GM12891 (cell line): ENCODE measurements around the gene AHNAK2.

Experiments used
- DNase-seq: peaks from one replicate; pipeline ENCODE4 v3.0.0; 2011; ENCODE audit warnings: low spot score; ENCODE audit not compliant: insufficient read length
- FAIRE-seq: peaks from 2 replicates; lab custom pipeline; 2011; peaks lifted over from hg19 to GRCh38; lab: Jason Lieb, UNC
- PAX5 ChIP-seq: IDR thresholded peaks from 2 replicates; pipeline ENCODE4 v1.6.1; 2011; ENCODE audit warnings: low read length, moderate library complexity, mild to moderate bottlenecking; ENCODE audit not compliant: insufficient read depth, severe bottlenecking
- POLR2A ChIP-seq: IDR thresholded peaks from 2 replicates; pipeline ENCODE4 v1.6.1; 2011; ENCODE audit warnings: low read depth, low read length, control low read depth
- POLR2AphosphoS5 ChIP-seq: IDR thresholded peaks from 2 replicates; pipeline ENCODE4 v1.6.1; 2011; ENCODE audit warnings: low read depth, low read length, control low read depth
- POU2F2 ChIP-seq: IDR thresholded peaks from 2 replicates; pipeline ENCODE4 v1.6.1; 2011; ENCODE audit warnings: low read depth, mild to moderate bottlenecking, control low read depth, low read length, moderate library complexity
- SPI1 ChIP-seq: IDR thresholded peaks from 2 replicates; pipeline ENCODE4 v1.6.1; 2011; ENCODE audit warnings: low read depth, low read length, control low read depth
- TAF1 ChIP-seq: IDR thresholded peaks from 2 replicates; pipeline ENCODE4 v1.6.1; 2011; ENCODE audit warnings: low read depth, low read length, control low read depth

AHNAK2 gene

GRCh38 chr14:105005329-105005928 is 27.3 kb upstream of the AHNAK2 start:
- FAIRE-seq = no peak
- TF ChIP-seq SPI1 (no peak), POLR2A (no peak), POU2F2 (no peak), TAF1 (no peak), PAX5 (no peak), POLR2AphosphoS5 (no peak)
- no peak for DNase-seq

DNA sequence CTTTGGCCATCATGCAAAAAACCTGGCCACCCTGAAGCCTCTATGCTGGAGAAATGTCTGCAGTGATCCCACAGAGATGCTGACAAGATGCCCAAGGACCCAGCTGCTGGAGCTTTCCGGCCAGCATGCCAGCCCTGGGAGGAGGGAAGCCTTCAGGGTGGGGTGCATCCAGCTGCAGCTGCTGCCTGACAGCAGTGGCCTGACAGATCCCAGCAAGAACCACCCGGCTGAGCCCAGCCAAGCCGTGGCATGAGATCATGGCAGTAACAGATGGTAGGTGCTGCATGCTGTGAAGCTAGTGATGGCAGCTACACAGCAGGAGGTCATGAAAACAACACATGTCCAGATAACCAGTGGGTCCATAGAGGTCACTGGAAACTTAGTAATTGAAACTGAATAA is 21.2 kb upstream of the AHNAK2 start:
- FAIRE-seq (no peak), DNase-seq (no peak)
- TF ChIP-seq POLR2A (no peak), PAX5 (no peak), POLR2AphosphoS5 (no peak), POU2F2 (no peak), SPI1 (no peak), TAF1 (no peak)

DNA sequence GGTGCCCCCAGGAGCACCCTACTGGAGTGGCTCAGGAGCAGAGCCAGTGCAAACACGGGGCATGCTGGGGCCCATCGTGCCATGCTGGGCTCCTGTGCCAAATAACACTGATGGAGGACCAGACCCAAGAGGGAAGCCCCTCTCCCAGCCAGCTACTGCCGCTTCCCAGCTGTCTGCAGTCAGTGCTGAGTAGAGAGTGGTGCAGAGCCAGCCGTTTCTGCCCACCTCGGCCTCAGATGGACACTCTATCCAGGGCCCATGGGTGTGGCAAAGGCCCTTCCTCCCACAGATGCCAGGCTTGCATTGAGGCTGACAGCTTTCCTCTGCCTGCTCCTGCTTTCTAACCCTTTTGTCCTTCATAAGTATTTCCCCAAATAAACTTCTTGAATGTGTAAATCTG is 20.6 kb upstream of the AHNAK2 start:
- FAIRE-seq (no peak), DNase-seq (no peak)
- TF ChIP-seq POLR2AphosphoS5 (no peak), POLR2A (no peak), PAX5 (no peak), SPI1 (no peak), TAF1 (no peak), POU2F2 (no peak)

DNA sequence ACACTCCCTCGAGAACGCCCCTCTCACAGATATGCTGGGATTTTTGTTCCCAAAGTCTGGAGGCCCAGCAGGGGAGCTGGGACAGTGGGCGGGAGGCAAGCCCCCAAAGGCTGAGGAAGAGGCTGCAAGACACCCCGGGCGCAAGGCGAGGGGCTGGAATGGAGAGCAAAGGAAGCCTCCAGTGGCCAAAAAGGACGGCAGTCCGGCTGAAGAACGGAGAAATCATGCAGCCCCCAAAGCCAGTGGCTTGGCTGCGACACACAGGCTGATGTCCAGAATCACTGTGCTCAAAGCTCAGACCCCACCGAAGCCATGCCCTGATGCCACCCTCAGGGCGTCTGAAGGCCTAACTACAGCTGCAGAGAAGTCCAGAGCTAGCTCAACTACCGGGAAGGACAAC is 18.3 kb upstream of the AHNAK2 start:
- TF ChIP-seq POU2F2 = no peak
- TF ChIP-seq PAX5 = no peak
- no peak for DNase-seq
- no peak for FAIRE-seq

DNA sequence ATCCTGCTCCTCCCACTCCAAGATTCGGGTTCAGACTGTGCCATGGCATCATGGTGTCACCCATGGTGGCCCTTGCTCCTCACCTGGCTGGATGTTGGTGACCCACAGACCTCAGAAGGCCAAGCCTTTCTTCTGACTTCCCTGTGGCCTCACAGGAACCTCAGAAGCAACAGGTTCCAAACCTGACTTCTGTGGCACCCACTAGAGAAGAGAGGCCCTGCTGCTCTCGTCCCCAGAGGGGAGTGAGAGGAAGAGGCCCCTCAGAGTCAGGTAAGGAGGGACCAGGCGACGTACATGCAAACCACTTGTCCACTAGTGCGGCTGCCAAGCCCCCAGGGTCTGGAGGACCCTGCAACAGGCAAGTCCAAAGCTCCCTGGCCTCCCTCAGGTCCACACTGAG is 17.9 kb upstream of the AHNAK2 start:
- TF ChIP-seq POU2F2 (no peak), SPI1 (no peak), POLR2AphosphoS5 (no peak), TAF1 (no peak), POLR2A (no peak), PAX5 (no peak)
- DNase-seq = no peak
- no peak for FAIRE-seq

DNA sequence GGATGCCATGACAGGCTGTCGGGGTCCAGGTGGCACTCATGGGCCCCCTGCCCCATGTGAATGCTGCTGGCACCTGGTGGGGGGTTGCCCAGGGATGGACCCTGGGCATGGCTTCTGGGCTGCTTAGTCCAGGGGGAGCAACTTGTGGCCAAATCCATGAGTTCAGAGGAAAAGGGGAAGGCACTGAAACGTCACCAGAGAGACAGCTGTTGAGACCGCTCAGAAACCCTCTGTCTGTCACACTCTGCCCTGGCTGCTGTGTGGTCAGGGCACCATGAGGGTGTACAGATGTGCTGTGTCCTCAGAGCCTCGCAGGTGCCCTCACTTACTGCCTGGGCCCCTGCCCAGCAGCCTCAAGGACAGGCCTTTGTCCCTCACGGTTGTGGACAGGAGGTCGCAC is 16.8 kb upstream of the AHNAK2 start:
- DNase-seq (no peak), FAIRE-seq (no peak)

DNA sequence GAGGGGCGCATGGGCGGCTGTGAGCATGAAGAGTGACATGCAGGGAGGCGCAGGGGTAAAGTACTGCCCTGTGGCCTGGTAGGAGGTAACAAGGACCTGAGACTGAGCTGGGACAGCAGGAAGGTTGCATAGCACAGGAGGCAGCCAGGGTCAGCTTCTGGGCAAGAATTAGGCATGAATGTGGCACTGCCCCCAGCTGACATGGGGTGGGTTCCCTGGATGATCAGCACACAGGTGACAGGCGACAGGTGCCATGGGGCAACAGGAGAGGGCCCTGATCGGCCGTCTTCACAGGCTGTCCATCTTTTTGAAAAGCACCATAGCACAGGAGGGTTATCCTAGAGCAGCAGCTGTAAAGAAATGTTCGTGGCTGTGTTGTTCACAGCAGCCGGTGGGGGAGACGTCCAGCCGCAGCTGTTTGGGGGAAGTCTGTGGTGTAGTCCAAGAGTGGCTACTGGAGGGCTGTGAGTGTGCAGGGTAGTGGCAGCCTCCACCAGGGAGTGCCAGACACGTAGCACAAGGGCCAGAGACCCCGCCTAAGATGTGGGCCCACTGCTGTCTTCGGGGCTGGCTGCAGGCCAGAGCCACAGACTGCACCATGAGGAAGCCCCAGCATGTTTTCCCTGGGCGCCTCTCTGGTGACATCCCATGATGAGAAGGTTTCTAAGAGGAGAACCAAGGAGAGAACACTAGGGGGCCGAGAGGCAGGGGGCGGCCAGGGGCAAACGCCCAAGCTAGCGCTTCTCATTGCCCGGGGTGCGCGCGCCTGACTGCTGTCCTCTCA is 15.8 kb upstream of the AHNAK2 start:
- FAIRE-seq (no peak), DNase-seq (no peak)
- TF ChIP-seq POLR2A (no peak), TAF1 (no peak), PAX5 (no peak), POLR2AphosphoS5 (no peak), POU2F2 (no peak), SPI1 (no peak)

More for the DNA sequence above, 16.8 kb upstream of the AHNAK2 start:
- no peak for TF ChIP-seq POLR2AphosphoS5
- no peak for TF ChIP-seq POU2F2
- TF ChIP-seq SPI1 = no peak
- TF ChIP-seq TAF1 = no peak
- no peak for TF ChIP-seq PAX5
- no peak for TF ChIP-seq POLR2A

GRCh38 chr14:104993306-104993705 is 15.1 kb upstream of the AHNAK2 start:
- FAIRE-seq (no peak), DNase-seq (no peak)
- no peak for TF ChIP-seq PAX5
- TF ChIP-seq TAF1 = no peak
- no peak for TF ChIP-seq SPI1
- TF ChIP-seq POLR2AphosphoS5 = no peak

DNA sequence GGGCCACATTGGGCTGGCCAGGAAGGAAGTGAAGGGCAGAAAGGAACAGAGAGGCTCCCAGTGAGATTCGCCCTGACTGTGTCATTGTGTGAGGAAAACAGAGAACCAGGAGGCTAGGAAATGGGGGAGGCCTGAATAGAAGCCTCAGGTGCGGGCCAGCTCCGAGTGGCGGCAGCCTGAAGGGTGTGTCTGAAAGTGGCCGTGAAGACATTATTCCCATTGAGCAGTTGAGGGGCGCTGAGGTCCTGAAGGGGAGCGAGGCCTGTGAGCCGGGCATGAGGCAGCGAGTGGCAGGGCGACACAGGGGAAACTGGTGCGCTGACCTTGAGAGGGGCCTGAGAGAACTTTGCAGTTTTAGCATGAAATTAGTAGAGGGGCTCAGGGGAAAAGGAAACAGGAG is 14.3 kb upstream of the AHNAK2 start:
- no peak for TF ChIP-seq POLR2A
- TF ChIP-seq TAF1 = no peak
- TF ChIP-seq PAX5 = no peak
- TF ChIP-seq SPI1 = no peak
- no peak for TF ChIP-seq POLR2AphosphoS5
- TF ChIP-seq POU2F2 = no peak
- FAIRE-seq (no peak), DNase-seq (no peak)
